Measurements from ENCODE around the gene DCAF8L2. TPM values are rescaled to one million over a fixed set of nuclear protein-coding genes. Genes with fewer than 3 reads are reported as not detected.

The DCAF8L2 gene
- total and polyA plus RNA-seq, 8 donors: not detected

DNA sequence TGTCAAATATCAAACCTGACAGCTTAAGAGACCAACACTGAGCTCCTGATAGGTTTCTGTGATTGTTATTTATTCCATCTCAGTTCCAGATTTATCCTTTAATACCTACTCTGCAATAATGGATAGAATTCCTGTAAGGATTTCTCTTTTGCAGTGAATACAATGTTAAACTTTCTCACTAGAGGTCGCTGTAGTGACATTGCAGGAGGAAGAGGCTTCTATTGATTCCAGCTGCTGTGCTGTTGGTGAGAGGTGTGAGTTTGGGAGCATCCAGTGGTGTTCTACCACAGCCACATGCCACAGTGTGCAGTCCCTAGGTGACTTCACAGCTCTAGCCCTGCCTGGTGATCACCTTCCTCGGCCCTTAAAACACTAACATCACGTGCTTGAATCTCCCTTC lies 34.6 kb upstream of the DCAF8L2 start:
- WGBS, 5 donors: 23 to 54% (median 43%) methylated on average over 3 of the region's 3 CpGs
- no peaks in the 10 kb centered on the region for H3K9me3 ChIP-seq
- TF ChIP-seq EP300 (IDR thresholded peaks at IDR 0.05) (no peak), POLR2AphosphoS5 (IDR thresholded peaks at IDR 0.05) (no peak), POLR2A (IDR thresholded peaks at IDR 0.05) (no peak)
- TF ChIP-seq, protein P1, sequence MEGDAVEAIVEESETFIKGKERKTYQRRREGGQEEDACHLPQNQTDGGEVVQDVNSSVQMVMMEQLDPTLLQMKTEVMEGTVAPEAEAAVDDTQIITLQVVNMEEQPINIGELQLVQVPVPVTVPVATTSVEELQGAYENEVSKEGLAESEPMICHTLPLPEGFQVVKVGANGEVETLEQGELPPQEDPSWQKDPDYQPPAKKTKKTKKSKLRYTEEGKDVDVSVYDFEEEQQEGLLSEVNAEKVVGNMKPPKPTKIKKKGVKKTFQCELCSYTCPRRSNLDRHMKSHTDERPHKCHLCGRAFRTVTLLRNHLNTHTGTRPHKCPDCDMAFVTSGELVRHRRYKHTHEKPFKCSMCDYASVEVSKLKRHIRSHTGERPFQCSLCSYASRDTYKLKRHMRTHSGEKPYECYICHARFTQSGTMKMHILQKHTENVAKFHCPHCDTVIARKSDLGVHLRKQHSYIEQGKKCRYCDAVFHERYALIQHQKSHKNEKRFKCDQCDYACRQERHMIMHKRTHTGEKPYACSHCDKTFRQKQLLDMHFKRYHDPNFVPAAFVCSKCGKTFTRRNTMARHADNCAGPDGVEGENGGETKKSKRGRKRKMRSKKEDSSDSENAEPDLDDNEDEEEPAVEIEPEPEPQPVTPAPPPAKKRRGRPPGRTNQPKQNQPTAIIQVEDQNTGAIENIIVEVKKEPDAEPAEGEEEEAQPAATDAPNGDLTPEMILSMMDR (IDR thresholded peaks at IDR 0.05): peak in 1 of 7 experiments; percentile 23
- peak in 1 of 2 donors; percentile 40 for DNase-seq
- no peak overlapping the region for H3K4me3 ChIP-seq
- no peaks in the 10 kb centered on the region for H3K27me3 ChIP-seq
- intact Hi-C loops (cut with DNase I; ENCODE audit: low total_unique reads): no loop called here
- no peaks in the 10 kb centered on the region for H3K4me1 ChIP-seq
- no peaks in the 10 kb centered on the region for H3K36me3 ChIP-seq
- H3K27ac ChIP-seq: no peak overlapping the region

DNA sequence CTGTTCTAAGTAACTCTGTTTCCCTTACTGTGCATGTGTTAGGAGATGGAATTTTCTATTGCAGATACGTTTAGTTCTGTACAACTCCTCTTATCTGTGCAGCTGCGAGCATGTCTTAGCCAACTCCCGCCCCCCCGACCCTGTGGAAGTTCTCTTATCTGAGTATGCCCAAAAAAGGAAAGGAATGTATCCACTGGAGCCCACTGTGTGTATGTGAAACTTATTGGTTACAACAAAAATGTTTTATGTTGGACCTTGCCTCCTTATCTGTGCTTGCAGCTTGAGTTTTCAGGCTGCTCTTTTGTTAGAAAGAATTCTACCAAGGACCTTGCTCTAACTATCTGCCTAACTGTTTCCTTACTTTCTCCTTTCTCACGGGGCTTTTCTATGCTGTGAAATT lies 24.2 kb upstream of the DCAF8L2 start:
- H3K9me3 ChIP-seq: no peaks in the 10 kb centered on the region
- H3K27ac ChIP-seq: no peak overlapping the region
- H3K4me1 ChIP-seq: no peaks in the 10 kb centered on the region
- intact Hi-C loops (cut with DNase I; ENCODE audit: low total_unique reads): no loop called here
- 6 to 46% (median 21%) methylated on average over 5 of the region's 5 CpGs for WGBS, 5 donors
- TF ChIP-seq EP300 (IDR thresholded peaks at IDR 0.05): no peak
- no peak for TF ChIP-seq POLR2A (IDR thresholded peaks at IDR 0.05)
- TF ChIP-seq POLR2AphosphoS5 (IDR thresholded peaks at IDR 0.05): no peak
- TF ChIP-seq, protein P1 (IDR thresholded peaks at IDR 0.05): no peak
- peak in 1 of 2 donors; percentile 22 for DNase-seq
- no peaks in the 10 kb centered on the region for H3K36me3 ChIP-seq
- no peaks in the 10 kb centered on the region for H3K27me3 ChIP-seq
- H3K4me3 ChIP-seq: no peak overlapping the region

DNA sequence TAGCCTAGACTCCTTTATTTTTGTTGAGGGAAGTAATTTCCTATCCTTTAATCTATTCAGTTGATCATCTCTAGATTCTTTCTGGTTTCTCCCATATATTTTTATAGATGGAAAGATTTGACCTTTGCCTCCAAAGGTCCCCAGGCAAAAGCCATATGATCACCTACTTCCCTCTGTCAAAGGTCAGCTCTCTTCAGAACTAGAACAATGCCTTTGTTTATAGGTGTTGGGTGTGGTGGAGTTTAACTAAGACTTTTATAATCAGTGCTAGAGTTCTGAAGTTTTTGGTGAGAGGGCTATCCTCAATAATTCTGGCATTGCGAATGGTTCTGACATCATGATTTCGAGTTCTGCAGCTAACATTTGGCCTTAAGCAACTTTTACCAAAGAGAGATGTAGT lies 19.0 kb upstream of the DCAF8L2 start:
- H3K9me3 ChIP-seq: no peaks in the 10 kb centered on the region
- no peak for DNase-seq
- intact Hi-C loops (cut with DNase I; ENCODE audit: low total_unique reads): no loop called here
- WGBS, 5 donors: 62 to 83% (median 67%) methylated on average over 2 of the region's 2 CpGs
- no peaks in the 10 kb centered on the region for H3K4me1 ChIP-seq
- H3K36me3 ChIP-seq: no peaks in the 10 kb centered on the region
- no peak overlapping the region for H3K4me3 ChIP-seq
- H3K27me3 ChIP-seq: no peaks in the 10 kb centered on the region
- no peak for TF ChIP-seq POLR2AphosphoS5 (IDR thresholded peaks at IDR 0.05)
- H3K27ac ChIP-seq: no peak overlapping the region

DNA sequence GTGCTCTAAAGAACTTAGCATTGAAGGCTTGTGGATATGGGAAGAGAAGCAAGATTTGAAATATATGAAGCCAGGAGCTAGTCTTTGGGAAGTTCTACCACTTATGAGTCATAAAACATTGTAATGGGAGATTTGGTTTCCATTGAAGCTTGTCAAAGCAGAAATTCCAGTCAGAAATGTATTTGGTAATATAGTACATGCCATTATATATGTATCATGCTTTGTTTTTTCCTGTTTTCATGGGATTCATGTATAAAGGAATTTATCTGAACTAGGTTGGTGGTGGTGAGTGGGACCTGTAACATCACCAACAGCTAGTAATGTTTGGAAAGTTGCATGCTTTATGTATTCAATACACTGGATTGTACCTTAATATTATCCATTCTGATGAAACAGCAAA lies 14.6 kb upstream of the DCAF8L2 start:
- Histone ChIP-seq H3K4me3 (no peak overlapping the region), H3K4me1 (no peaks in the 10 kb centered on the region)

DNA sequence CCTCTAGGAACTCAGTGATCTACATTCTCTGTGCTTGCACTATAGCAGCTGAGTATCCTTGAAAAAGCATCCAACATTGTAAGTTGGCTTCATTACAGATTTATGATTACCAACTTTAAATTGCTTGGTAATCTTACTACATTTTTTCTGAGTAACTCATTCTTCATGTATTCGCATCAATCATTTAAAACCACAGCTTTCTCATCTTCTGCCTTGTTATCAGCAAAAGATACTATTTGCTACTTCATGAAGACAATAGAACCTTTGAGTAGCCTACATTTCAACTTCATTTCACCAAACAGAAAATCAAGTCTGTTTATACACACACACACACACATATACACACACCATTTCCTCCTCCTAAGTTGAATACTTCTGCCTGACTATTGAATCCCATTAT lies 6.2 kb upstream of the DCAF8L2 start:
- no peak for DNase-seq
- Histone ChIP-seq H3K27me3 (no peaks in the 10 kb centered on the region), H3K36me3 (no peaks in the 10 kb centered on the region), H3K27ac (no peak overlapping the region), H3K9me3 (no peaks in the 10 kb centered on the region), H3K4me3 (no peak overlapping the region), H3K4me1 (no peaks in the 10 kb centered on the region)
- 72 to 100% (median 82%) methylated on average over 1 of the region's 1 CpG for WGBS, 5 donors
- TF ChIP-seq EP300 (IDR thresholded peaks at IDR 0.05) (no peak), POLR2AphosphoS5 (IDR thresholded peaks at IDR 0.05) (no peak), POLR2A (IDR thresholded peaks at IDR 0.05) (no peak)
- TF ChIP-seq, protein P1 (IDR thresholded peaks at IDR 0.05): no peak
- intact Hi-C loops (cut with DNase I; ENCODE audit: low total_unique reads): no loop called here

More for the DNA sequence above, 14.6 kb upstream of the DCAF8L2 start:
- Histone ChIP-seq H3K27ac (no peak overlapping the region), H3K36me3 (no peaks in the 10 kb centered on the region), H3K9me3 (no peaks in the 10 kb centered on the region), H3K27me3 (no peaks in the 10 kb centered on the region)
- DNase-seq: no peak
- TF ChIP-seq EP300 (IDR thresholded peaks at IDR 0.05): no peak
- TF ChIP-seq, protein P1 (IDR thresholded peaks at IDR 0.05): no peak
- TF ChIP-seq POLR2AphosphoS5 (IDR thresholded peaks at IDR 0.05): no peak
- no peak for TF ChIP-seq POLR2A (IDR thresholded peaks at IDR 0.05)
- intact Hi-C loops (cut with DNase I; ENCODE audit: low total_unique reads): no loop called here
